Osteocyte (in vitro differentiated cells): Measurements from ENCODE around the gene ZNF644. TPM values are rescaled to one million over a fixed set of nuclear protein-coding genes. Genes with fewer than 3 reads are reported as not detected.

Experiments used
- DNase-seq: peaks from one replicate; pipeline ENCODE4 v3.0.0; 2021; ENCODE audit warnings: mixed read lengths; ENCODE audit not compliant: unreplicated experiment; ENCODE audit errors: extremely low spot score
- H3K27ac Mint-ChIP-seq: one replicate; pipeline ENCODE4 v1.8.0; 2021; ENCODE audit warnings: mild to moderate bottlenecking, mixed read lengths; ENCODE audit not compliant: unreplicated experiment
- H3K27me3 Mint-ChIP-seq: one replicate; pipeline ENCODE4 v1.8.0; 2021; ENCODE audit warnings: mixed read lengths; ENCODE audit not compliant: unreplicated experiment
- H3K36me3 Mint-ChIP-seq: one replicate; pipeline ENCODE4 v1.8.0; 2021; ENCODE audit warnings: mixed read lengths; ENCODE audit not compliant: unreplicated experiment
- H3K4me1 Mint-ChIP-seq: one replicate; pipeline ENCODE4 v1.8.0; 2021; ENCODE audit warnings: mixed read lengths; ENCODE audit not compliant: unreplicated experiment
- H3K4me3 Mint-ChIP-seq: one replicate; pipeline ENCODE4 v1.8.0; 2021; ENCODE audit warnings: mild to moderate bottlenecking, moderate library complexity, mixed read lengths; ENCODE audit not compliant: unreplicated experiment
- H3K9me3 Mint-ChIP-seq: one replicate; pipeline ENCODE4 v1.8.0; 2021; ENCODE audit warnings: mixed read lengths; ENCODE audit not compliant: unreplicated experiment
- total RNA-seq: library from RNA; stranded (reverse); gene quantifications from 2 replicates; pipeline ENCODE4 v1.2.1, GENCODE V29; 2021
- TF ChIP-seq, protein P1 (sequence below): fragments of 200-600 bp; sonication (generic); IDR thresholded peaks from 2 replicates; pipeline ENCODE4 v1.5.0; 2021; ENCODE audit warnings: antibody characterized with exemption, mild to moderate bottlenecking, moderate library complexity

Gene ZNF644
- total RNA-seq, 1 donor from 2014 or later, result 57.4 TPM

DNA sequence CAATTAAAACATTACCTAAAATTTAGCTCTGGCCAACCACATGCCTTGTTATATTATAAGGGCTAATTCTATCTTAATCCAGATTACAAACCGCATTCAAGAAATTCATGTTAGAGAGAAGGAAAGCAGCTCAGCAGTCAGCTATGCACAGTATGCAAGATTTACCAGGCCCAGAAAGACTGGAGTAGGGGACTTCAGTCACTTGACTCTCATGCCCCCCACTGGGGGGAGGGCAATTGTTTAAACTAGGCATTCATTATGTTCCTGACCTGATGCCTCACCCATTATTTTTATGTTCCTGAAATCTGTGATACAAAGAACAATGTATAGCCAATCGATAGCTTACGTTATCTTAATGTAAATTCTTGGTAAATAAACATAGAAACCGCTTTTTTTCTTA, 96.9 kb downstream of the ZNF644 start:
- Mint-ChIP-seq H3K27ac (no peak overlapping the region), H3K9me3 (no peaks in the 10 kb centered on the region), H3K36me3 (peaks cover 10% of the 10 kb centered on the region), H3K4me3 (no peak overlapping the region), H3K4me1 (peaks cover 37% of the 10 kb centered on the region), H3K27me3 (no peaks in the 10 kb centered on the region)
- DNase-seq, result no peak
- TF ChIP-seq, protein P1, sequence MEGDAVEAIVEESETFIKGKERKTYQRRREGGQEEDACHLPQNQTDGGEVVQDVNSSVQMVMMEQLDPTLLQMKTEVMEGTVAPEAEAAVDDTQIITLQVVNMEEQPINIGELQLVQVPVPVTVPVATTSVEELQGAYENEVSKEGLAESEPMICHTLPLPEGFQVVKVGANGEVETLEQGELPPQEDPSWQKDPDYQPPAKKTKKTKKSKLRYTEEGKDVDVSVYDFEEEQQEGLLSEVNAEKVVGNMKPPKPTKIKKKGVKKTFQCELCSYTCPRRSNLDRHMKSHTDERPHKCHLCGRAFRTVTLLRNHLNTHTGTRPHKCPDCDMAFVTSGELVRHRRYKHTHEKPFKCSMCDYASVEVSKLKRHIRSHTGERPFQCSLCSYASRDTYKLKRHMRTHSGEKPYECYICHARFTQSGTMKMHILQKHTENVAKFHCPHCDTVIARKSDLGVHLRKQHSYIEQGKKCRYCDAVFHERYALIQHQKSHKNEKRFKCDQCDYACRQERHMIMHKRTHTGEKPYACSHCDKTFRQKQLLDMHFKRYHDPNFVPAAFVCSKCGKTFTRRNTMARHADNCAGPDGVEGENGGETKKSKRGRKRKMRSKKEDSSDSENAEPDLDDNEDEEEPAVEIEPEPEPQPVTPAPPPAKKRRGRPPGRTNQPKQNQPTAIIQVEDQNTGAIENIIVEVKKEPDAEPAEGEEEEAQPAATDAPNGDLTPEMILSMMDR, result no peak

DNA sequence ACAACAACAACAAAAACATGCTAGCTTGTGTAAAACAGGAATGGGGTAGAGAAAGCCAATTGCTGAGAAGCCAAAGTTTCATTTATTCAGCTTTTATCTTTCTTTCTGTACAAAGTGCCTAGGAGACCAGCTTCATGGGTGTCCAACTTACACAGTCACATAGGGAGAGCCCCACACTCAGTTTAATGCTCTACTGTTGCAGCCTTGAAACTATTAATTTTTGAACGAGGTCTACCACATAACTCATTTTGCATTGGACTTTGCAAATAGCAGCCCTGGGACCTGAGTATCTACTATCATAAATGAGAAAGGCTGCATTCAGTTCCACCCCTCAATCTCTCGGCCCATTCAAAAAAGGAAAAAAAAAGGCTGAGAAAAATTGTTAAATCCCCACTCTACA, 98.8 kb downstream of the ZNF644 start:
- Mint-ChIP-seq H3K27me3 (no peaks in the 10 kb centered on the region), H3K9me3 (no peaks in the 10 kb centered on the region), H3K4me1 (peaks cover 28% of the 10 kb centered on the region), H3K27ac (no peak overlapping the region), H3K36me3 (peaks cover 10% of the 10 kb centered on the region), H3K4me3 (no peak overlapping the region)
- TF ChIP-seq, protein P1, result no peak
- DNase-seq, result no peak

DNA sequence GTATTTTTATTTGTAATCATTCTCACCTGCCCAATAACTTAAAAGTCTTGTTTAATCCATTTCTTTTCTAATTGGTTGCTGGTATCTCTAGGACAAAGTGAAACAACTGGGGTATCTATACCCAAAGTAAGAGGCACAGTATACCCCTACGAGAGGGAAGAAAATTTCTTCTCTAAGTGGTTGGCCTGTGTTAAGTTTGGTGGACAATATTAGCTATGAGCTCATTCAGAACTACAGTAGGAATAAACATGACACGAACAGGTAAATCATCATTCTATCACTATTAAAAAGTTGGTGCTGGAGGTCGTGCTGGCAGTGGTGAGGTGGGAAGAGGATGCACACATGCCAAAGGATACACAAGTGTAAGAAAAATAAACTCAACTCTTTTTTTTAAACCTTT, 99.6 kb downstream of the ZNF644 start:
- no peak for DNase-seq
- H3K27me3 Mint-ChIP-seq, result no peaks in the 10 kb centered on the region
- no peak overlapping the region for H3K4me3 Mint-ChIP-seq
- H3K27ac Mint-ChIP-seq, result no peak overlapping the region
- H3K9me3 Mint-ChIP-seq, result no peaks in the 10 kb centered on the region
- H3K36me3 Mint-ChIP-seq, result peaks cover 10% of the 10 kb centered on the region
- TF ChIP-seq, protein P1, result no peak
- peaks cover 28% of the 10 kb centered on the region for H3K4me1 Mint-ChIP-seq

DNA sequence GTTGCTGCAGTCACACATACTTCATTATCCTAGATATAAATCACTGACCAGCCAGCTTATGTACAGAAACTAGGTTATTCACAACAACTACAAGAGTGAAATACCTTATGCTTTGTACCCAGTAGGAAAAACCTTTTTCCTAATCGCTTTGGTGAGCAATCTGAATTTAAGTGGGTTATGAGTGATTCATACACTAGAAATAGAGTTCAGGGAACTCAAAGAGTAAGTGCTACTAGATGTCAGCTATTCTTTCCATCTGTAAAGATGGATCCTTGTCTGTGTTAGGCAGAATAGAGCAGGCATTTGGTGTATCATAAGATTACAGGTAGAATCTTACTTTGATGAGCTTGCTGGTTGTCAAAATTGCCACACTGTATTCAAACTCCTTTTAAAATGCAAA, 101.9 kb downstream of the ZNF644 start:
- no peak overlapping the region for H3K4me3 Mint-ChIP-seq
- no peak for DNase-seq
- H3K27me3 Mint-ChIP-seq, result no peaks in the 10 kb centered on the region
- TF ChIP-seq, protein P1, result no peak
- peaks cover 19% of the 10 kb centered on the region for H3K4me1 Mint-ChIP-seq
- no peak overlapping the region for H3K27ac Mint-ChIP-seq
- H3K9me3 Mint-ChIP-seq, result no peaks in the 10 kb centered on the region
- H3K36me3 Mint-ChIP-seq, result peaks cover 7% of the 10 kb centered on the region

DNA sequence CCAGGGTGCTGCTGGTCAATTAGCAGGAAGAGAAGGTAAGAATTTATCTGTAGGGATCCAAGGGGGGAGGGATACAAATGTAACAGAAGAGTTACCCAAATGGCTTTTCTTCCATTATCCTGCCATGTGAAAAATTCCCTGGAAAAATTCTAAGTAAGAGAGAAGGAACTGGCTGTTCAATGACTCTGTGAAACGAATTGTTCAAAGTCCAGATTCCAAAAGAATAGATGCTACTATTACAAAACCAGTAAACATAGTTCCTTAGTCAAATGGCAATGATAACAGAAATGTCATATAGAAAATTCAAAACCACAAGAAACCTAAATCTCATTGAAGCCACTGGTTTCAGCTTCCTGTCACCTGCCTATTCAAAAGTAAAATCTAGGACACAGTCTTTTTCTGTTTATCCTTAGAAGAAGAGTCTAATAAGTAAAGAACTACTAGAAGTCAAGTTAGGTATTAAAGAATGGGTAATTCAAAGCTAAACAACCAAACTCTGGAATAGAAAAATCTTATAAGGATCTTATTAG, 102.6 kb downstream of the ZNF644 start:
- H3K27ac Mint-ChIP-seq, result no peak overlapping the region

More for the DNA sequence above, 102.6 kb downstream of the ZNF644 start:
- H3K27me3 Mint-ChIP-seq, result no peaks in the 10 kb centered on the region
- no peak overlapping the region for H3K4me3 Mint-ChIP-seq
- H3K9me3 Mint-ChIP-seq, result no peaks in the 10 kb centered on the region
- H3K36me3 Mint-ChIP-seq, result peaks cover 11% of the 10 kb centered on the region
- TF ChIP-seq, protein P1, result no peak
- DNase-seq, result no peak
- peaks cover 15% of the 10 kb centered on the region for H3K4me1 Mint-ChIP-seq
